H9 (cell line): ENCODE data around the gene ELAVL4. TPM values are rescaled to one million over a fixed set of nuclear protein-coding genes. Genes with fewer than 3 reads are reported as not detected.

Experiments
- DNase-seq: peaks from one replicate; pipeline ENCODE4 v3.0.0-alpha.2; 2017
- H2AFZ ChIP-seq: one replicate; pipeline ENCODE4 v1.6.1; 2013; ENCODE audit warnings: mild to moderate bottlenecking, low read length, control low read depth, moderate library complexity
- H2AK5ac ChIP-seq: 2 replicates; pipeline ENCODE4 v1.6.1; 2013; ENCODE audit warnings: low read length, control low read depth, mixed read lengths; ENCODE audit not compliant: insufficient read length
- H2BK120ac ChIP-seq: one replicate; pipeline ENCODE4 v1.6.1; 2013; ENCODE audit warnings: low read depth, mild to moderate bottlenecking, low read length, control low read depth, inconsistent platforms; ENCODE audit not compliant: poor library complexity, severe bottlenecking
- H2BK12ac ChIP-seq: 2 replicates; pipeline ENCODE4 v1.6.1; 2013; ENCODE audit warnings: low read length, control low read depth, mixed read lengths, low read depth; ENCODE audit not compliant: insufficient read length
- H2BK15ac ChIP-seq: 2 replicates; pipeline ENCODE4 v1.6.1; 2013; ENCODE audit warnings: low read depth, low read length, control low read depth
- H2BK20ac ChIP-seq: one replicate; pipeline ENCODE4 v1.6.1; 2013; ENCODE audit warnings: low read depth, mild to moderate bottlenecking, low read length, control low read depth, inconsistent platforms; ENCODE audit not compliant: poor library complexity, severe bottlenecking
- H2BK5ac ChIP-seq: 2 replicates; pipeline ENCODE4 v1.6.1; 2013; ENCODE audit warnings: low read length, control low read depth, mixed read lengths; ENCODE audit not compliant: insufficient read length
- H3K14ac ChIP-seq: 2 replicates; pipeline ENCODE4 v1.6.1; 2013; ENCODE audit warnings: low read length, control low read depth; ENCODE audit not compliant: insufficient read depth
- H3K18ac ChIP-seq: 2 replicates; pipeline ENCODE4 v1.6.1; 2013; ENCODE audit warnings: low read depth, mild to moderate bottlenecking, mixed read lengths, low read length, control low read depth; ENCODE audit not compliant: insufficient read length
- H3K23ac ChIP-seq: 2 replicates; pipeline ENCODE4 v1.6.1; 2013; ENCODE audit warnings: low read length, control low read depth, mixed read lengths, low read depth; ENCODE audit not compliant: insufficient read length
- H3K23me2 ChIP-seq: 2 replicates; pipeline ENCODE4 v1.6.1; 2013; ENCODE audit warnings: low read depth, mild to moderate bottlenecking, mixed read lengths, low read length, control low read depth; ENCODE audit not compliant: insufficient read length, poor library complexity, severe bottlenecking
- H3K27ac ChIP-seq: 2 replicates; pipeline ENCODE4 v1.5.1; 2013; ENCODE audit warnings: low read length, control low read depth, mixed read lengths, low read depth; ENCODE audit not compliant: insufficient read length
- H3K27me3 ChIP-seq: 2 replicates; pipeline ENCODE4 v1.6.1; 2013; ENCODE audit warnings: low read length, control low read depth, inconsistent platforms; ENCODE audit not compliant: insufficient read depth
- H3K4ac ChIP-seq: 2 replicates; pipeline ENCODE4 v1.6.1; 2013; ENCODE audit warnings: low read depth, mild to moderate bottlenecking, control low read depth, inconsistent platforms, low read length, moderate library complexity
- H3K4me1 ChIP-seq: 2 replicates; pipeline ENCODE4 v1.6.1; 2013; ENCODE audit warnings: low read length, control low read depth, inconsistent platforms; ENCODE audit not compliant: insufficient read depth
- H3K4me2 ChIP-seq: 2 replicates; pipeline ENCODE4 v1.6.1; 2013; ENCODE audit warnings: low read length, control low read depth, mixed read lengths; ENCODE audit not compliant: insufficient read length, insufficient read depth
- H3K56ac ChIP-seq: 2 replicates; pipeline ENCODE4 v1.6.1; 2013; ENCODE audit warnings: low read depth, mild to moderate bottlenecking, mixed read lengths, low read length, control low read depth; ENCODE audit not compliant: insufficient read length
- H3K79me1 ChIP-seq: 2 replicates; pipeline ENCODE4 v1.6.1; 2013; ENCODE audit warnings: low read depth, mild to moderate bottlenecking, moderate library complexity, low read length, control low read depth, inconsistent platforms; ENCODE audit not compliant: insufficient read depth, poor library complexity, severe bottlenecking
- H3K79me2 ChIP-seq: 2 replicates; pipeline ENCODE4 v1.6.1; 2013; ENCODE audit warnings: low read length, control low read depth, inconsistent platforms; ENCODE audit not compliant: insufficient read depth
- H3K9ac ChIP-seq: 2 replicates; pipeline ENCODE4 v1.6.1; 2013; ENCODE audit warnings: low read length, control low read depth, mixed read lengths; ENCODE audit not compliant: insufficient read length; ENCODE audit errors: extremely low read depth
- H3K9me3 ChIP-seq: one replicate; pipeline ENCODE4 v1.6.1; 2013; ENCODE audit warnings: low read depth, low read length, inconsistent platforms; ENCODE audit not compliant: control insufficient read depth
- H3T11ph ChIP-seq: one replicate; pipeline ENCODE4 v1.6.1; 2013; ENCODE audit warnings: mild to moderate bottlenecking, low read length, control low read depth, inconsistent platforms
- H4K20me1 ChIP-seq: one replicate; pipeline ENCODE4 v1.6.1; 2013; ENCODE audit not compliant: control insufficient read depth, insufficient read length, insufficient read depth
- H4K5ac ChIP-seq: 2 replicates; pipeline ENCODE4 v1.6.1; 2013; ENCODE audit warnings: low read depth, mild to moderate bottlenecking, mixed read lengths, low read length, control low read depth; ENCODE audit not compliant: insufficient read length
- H4K8ac ChIP-seq: replicated peaks from 2 replicates; pipeline ENCODE4 v1.6.1; 2013; ENCODE audit warnings: low read length, control low read depth, mixed read lengths, low read depth; ENCODE audit not compliant: insufficient read length
- H4K91ac ChIP-seq: 2 replicates; pipeline ENCODE4 v1.6.1; 2013; ENCODE audit warnings: low read depth, mild to moderate bottlenecking, moderate library complexity, mixed read lengths, low read length, control low read depth; ENCODE audit not compliant: insufficient read length
- H3K27ac Mint-ChIP-seq, 3 experiments: 2 replicates in 2 of 3; 3 replicates in 1 of 3; pipeline ENCODE4 v1.8.0; 2020 to 2021; ENCODE audit warnings: mixed read lengths in 3 of 3, mild to moderate bottlenecking in 1 of 3, moderate library complexity in 1 of 3
- H3K27me3 Mint-ChIP-seq: 2 replicates; pipeline ENCODE4 v1.8.0; 2021; ENCODE audit warnings: low read depth, mild to moderate bottlenecking, moderate library complexity, mixed read lengths
- H3K36me3 Mint-ChIP-seq, 3 experiments: 2 replicates in 2 of 3; 3 replicates in 1 of 3; pipeline ENCODE4 v1.8.0; 2020 to 2021; ENCODE audit warnings: low read depth in 3 of 3, mixed read lengths in 3 of 3; ENCODE audit not compliant: insufficient read depth in 1 of 3
- H3K4me1 Mint-ChIP-seq, 2 experiments: 2 replicates each; pipeline ENCODE4 v1.8.0; 2020; ENCODE audit warnings: mixed read lengths in 2 of 2
- H3K4me3 Mint-ChIP-seq, 2 experiments: 2 replicates in 1 of 2; 3 replicates in 1 of 2; pipeline ENCODE4 v1.8.0; 2020 to 2021; ENCODE audit warnings: mild to moderate bottlenecking in 2 of 2, mixed read lengths in 2 of 2, moderate library complexity in 1 of 2
- H3K9me3 Mint-ChIP-seq, 2 experiments: 2 replicates in 1 of 2; 3 replicates in 1 of 2; pipeline ENCODE4 v1.8.0; 2020; ENCODE audit warnings: mild to moderate bottlenecking in 2 of 2, mixed read lengths in 2 of 2, moderate library complexity in 1 of 2
- CTCF ChIP-seq: fragments of 200-600 bp; sonication (generic); conservative IDR thresholded peaks from 3 replicates; pipeline ENCODE4 v1.8.0; 2021; ENCODE audit warnings: antibody characterized with exemption, mild to moderate bottlenecking
- WGBS: extraction: QIAGEN DNeasy Blood & Tissue Kit; methylation state at CpG from one replicate; pipeline ENCODE4 v1.1.7; 2013; ENCODE audit warnings: missing lambda C conversion rate, low lambda C conversion rate, mixed read lengths; ENCODE audit not compliant: insufficient read length; ENCODE audit errors: extremely low coverage; 5-methylcytosine and 5-hydroxymethylcytosine counted together
- total RNA-seq: library from RNA; stranded (reverse); gene quantifications from 2 replicates; pipeline ENCODE4 v1.2.1, GENCODE V29; 2021

Gene ELAVL4
- total RNA-seq, 1 experiment from 2014 or later, result not detected

GRCh38 chr1:50213505-50213904 is 104.8 kb downstream of the ELAVL4 start:
- H2BK120ac ChIP-seq, result no peak overlapping the region
- H3K9me3 Mint-ChIP-seq, result peaks cover 0 to 33% of the 10 kb centered on the region in 2 experiments; a peak in 2 of 5 replicates
- no peaks in the 10 kb centered on the region for H3K27me3 ChIP-seq

More at GRCh38 chr1:50213505-50213904, 104.8 kb downstream of the ELAVL4 start:
- no peak overlapping the region for H4K8ac ChIP-seq
- no peak overlapping the region for H3K4me3 Mint-ChIP-seq
- peaks cover 0 to 6% (median 0%) of the 10 kb centered on the region in 3 experiments; a peak in 2 of 7 replicates for H3K36me3 Mint-ChIP-seq
- H3K23me2 ChIP-seq, result no peaks in the 10 kb centered on the region
- WGBS, result no CpG with 5 or more reads among the region's 3 CpGs
- H3K4me1 ChIP-seq, result no peaks in the 10 kb centered on the region
- no peak overlapping the region for H3K4me2 ChIP-seq
- no peaks in the 10 kb centered on the region for H3K79me2 ChIP-seq
- no peaks in the 10 kb centered on the region; the same call in 1 of the 2 replicates for H3K27me3 Mint-ChIP-seq
- no peak overlapping the region for H3K23ac ChIP-seq
- no peak overlapping the region for H2AFZ ChIP-seq
- H2AK5ac ChIP-seq, result no peak overlapping the region
- H4K91ac ChIP-seq, result no peak overlapping the region
- no peak overlapping the region for H3K56ac ChIP-seq
- H2BK12ac ChIP-seq, result no peak overlapping the region
- no peaks in the 10 kb centered on the region for H3K4me1 Mint-ChIP-seq
- H3K27ac ChIP-seq, result no peak overlapping the region
- no peak for TF ChIP-seq CTCF
- no peak overlapping the region for H4K5ac ChIP-seq
- no peak overlapping the region for H2BK5ac ChIP-seq
- H2BK20ac ChIP-seq, result no peak overlapping the region
- H2BK15ac ChIP-seq, result no peak overlapping the region
- H3K18ac ChIP-seq, result no peak overlapping the region
- no peaks in the 10 kb centered on the region for H3K79me1 ChIP-seq
- H3K27ac Mint-ChIP-seq, result no peak overlapping the region
- H3K9ac ChIP-seq, result no peak overlapping the region
- no peak overlapping the region for H3T11ph ChIP-seq
- no peak overlapping the region for H3K14ac ChIP-seq
- DNase-seq, result no peak
- no peaks in the 10 kb centered on the region for H4K20me1 ChIP-seq
- H3K4ac ChIP-seq, result no peak overlapping the region
- H3K9me3 ChIP-seq, result no peaks in the 10 kb centered on the region
